Activated gamma-delta T cell treated with Interleukin-2 at 50 U/mL for 16 hours (primary cell): ENCODE measurements around the gene FOXJ3.

Experiments used
- DNase-seq: peaks from one replicate; pipeline ENCODE4 v3.0.0-alpha.2; 2020

FOXJ3 gene

DNA sequence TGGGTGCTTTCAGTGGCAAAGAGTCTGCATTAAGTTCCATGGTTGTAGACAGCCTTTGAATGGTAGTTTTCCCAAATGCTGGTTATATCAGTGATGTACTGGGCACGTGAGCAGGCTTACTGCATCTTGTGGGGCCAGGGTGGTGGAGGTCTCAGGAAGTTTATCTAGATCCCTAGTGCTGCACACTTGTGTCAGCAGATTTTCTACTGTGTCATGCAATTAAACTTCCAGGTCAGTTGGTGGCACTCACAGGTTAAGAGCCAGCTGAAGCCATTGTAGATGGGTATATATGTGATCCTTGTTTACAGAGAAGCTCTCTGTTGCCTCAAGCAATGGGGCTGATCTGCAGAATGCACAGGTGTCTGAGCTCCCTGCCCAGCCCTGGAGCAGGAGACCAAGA, 33.0 kb downstream of the FOXJ3 start:
- DNase-seq, result no peak

DNA sequence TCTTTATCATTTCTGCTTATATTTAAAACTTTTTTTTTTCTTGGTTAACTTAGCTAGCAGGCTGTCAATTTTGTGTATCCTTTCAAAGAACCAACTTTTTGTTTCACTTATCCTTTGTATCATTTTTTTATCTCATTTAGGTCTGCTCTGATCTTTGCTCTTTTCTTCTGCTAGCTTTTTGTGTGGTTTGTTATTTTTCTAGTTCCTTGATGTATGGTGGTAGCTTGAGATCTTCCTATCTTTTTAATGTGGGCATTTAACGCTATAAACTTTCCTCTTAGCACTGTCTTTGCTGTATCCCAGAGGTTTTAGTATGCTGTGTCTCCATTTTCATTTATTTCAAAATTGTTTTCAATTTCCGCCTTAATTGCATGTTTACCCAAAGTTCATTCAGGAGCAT, 36.5 kb downstream of the FOXJ3 start:
- no peak for DNase-seq

DNA sequence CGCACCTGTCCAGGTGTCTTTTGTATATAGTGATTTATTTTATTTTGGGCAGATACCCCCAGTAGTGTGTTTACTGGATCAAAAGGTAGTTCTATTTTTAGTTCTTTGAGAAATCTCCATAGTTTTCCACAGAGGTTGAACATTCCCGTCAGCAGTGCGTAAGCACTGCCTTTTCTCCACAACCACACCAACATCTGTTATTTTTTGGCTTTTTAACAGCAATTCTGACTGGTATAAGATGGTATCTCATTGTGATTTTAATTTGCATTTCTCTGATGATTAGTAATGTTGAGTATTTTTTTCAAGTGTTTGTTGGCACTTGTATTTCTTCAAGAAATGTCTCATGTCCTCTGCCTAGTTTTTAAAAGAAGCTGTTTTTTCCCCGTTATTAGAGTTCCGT, 39.2 kb downstream of the FOXJ3 start:
- DNase-seq, result no peak

DNA sequence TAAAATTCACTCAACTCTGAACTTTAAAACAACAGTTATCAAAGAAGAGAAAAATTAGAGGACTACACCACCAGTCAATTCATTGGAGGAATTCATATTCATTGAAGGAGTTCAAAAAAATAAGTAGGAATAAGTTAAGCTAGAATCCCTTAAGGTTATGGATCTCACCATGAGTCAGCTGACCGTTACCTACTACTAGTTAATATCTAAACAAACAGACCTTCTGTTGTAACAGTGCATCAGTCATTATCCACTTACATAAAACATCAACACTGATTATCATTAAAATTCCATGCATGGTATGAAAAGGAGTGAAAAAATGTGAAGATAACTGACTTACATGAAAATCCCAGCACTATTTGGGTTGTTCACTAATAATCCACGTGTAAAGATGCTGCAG, 44.9 kb downstream of the FOXJ3 start:
- DNase-seq, result no peak

DNA sequence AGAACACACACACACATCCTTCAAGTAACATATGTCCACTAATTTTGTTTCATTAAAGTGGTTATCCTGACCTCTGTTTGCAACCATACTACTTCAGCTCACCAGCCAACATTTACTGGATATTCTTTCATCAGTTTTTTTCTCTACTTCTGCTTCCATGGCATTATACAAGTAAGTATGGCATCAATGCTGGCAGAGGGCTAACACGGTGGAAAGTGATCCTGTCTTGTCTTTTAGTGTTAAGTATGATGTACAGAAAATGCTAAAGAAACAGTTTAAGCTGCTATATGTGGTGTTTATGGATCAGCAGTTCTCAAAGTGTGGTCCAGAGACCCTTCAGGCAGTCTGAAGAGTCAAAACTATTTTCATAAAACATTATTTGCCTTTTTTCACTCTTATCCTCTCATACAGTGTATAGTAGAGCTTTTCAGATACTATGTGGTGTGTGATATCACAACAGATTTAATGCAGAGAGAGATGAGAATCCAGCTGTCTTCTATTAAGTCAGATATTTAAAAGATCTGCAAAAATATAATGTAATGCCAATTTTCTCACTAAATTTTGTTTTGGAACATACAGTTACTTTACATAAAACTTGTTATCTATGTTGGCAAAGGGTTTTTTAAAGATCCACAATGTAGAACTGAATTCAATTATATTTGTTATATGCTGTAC, 46.6 kb downstream of the FOXJ3 start:
- DNase-seq, result no peak

DNA sequence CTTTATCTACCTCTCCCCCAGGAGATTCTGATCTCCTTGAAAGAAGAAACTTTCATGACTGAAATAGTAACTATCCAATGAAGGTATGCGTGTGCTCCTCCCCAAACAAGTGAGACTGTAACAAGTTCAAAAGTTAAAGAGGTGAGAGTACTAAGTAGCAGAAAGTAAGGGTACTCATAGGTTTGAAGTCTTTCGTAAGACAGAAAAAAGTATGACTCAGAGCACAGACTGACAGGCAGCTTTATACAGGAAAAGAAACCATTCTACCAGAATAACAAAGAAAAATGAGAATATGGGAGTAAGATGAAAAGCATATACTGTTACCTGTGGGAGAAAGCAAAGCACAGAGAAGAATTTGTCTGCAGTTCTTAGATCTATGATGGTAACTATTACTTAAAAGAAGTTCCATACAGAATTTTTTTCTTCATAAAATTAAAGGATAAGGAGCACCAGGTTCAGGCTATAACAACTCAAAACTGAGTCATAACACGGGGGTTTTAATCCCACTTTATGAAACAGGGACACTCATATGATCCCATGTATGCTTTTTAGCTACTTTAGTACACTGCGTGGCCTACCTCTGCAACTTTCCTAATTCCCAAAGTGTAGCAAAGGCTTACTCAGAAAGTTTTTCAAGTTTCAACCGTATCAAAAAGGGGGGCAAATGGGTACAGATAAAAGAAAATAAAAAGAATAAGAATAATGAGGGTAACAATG, 52.0 kb downstream of the FOXJ3 start:
- DNase-seq, result no peak

DNA sequence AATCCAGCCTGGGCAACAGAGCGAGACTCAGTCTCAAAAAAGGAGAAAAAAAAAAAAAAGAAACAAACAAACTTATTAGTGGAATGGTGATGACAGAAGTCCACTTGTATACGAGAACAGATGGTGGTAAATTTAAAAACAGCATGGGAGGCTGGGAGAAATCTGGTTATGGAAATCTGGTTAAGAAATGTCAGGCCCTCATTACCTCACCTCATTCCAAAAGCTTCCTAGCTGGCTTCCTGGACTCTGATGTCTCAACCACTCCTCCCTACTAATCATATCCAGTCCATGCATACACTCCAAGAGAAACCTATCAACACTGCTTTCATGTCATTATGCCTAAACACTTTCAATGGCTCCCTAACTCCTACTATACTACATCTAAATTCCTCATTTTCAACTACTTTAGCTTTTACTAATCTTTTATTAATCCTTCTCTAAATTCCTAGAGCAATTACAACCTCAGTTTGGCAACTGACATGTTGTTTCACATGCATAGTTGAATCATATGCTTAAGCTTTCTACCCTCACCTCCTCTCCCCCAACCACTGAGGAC, 52.9 kb downstream of the FOXJ3 start:
- DNase-seq, result no peak

DNA sequence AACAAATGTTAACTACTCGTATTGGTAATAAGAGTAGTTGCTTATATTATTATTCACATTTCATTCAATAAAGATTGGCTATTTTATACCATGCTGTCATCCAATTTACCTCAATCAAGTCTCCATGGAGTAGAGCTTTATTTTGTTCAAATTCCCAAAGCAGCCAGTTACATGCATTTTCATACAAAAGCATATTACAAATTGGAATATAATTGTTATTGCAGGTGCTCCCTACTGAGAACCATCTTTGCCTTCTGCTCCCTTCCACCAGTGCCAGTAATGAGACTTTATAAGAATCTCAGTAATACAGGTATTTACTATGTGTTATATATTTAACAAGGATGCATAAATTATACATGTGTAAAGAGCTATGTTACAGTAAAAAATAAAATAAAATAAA, 54.2 kb downstream of the FOXJ3 start:
- no peak for DNase-seq

DNA sequence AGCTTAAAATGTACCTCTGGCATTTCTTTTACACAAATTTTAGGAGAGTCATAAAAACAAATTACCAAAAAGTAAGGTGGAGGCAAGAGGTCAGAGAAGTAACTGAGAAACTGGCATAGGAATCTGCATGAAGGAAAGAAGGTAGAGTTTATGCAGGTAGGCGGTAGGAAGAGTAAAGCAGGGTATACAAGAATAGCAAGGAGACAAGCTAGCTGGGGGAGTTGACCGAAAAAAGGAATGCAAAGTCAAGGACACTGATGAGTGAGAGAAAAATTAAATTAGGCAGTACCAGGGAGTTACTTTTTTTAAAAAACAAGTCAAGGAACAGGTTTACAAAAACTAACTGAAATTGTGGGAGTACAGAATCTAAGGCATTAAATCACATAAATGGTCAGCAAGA, 56.0 kb downstream of the FOXJ3 start:
- no peak for DNase-seq

DNA sequence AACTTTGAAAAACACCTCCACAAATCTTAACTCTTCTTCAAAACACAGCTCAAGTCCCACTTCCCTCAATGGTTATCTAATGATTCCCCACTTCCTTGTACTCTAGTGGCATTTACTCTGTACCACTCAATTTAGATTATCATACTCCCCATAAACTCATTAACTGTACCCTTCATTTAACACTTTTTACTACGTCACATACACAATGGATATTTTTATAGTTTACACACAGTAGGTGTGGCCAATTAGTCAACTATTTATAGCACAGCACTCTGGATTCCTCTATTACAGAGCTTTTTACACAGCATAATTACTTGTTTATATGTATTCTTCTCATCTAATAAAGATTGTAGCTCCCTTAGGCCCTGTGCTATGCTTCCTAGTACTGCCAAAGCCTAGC, 62.1 kb downstream of the FOXJ3 start:
- no peak for DNase-seq

DNA sequence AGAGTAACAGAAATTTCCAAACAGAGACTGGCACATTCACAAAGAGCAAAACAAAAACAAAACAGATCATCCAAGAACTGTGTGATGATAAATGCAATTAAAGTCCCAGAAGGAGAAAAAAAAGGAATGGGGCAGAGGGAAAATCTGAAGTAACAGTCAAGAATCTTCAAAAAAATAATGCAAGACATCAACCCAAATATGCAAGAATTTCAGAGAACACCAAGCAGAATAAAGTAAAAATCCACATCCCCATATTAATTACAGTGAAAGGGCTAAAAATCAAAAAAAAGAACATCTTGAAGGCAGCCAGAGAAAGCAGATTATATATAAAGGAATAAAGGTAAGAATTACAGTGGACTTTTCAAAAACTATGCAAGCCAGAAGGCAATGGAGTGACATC, 67.1 kb downstream of the FOXJ3 start:
- no peak for DNase-seq

DNA sequence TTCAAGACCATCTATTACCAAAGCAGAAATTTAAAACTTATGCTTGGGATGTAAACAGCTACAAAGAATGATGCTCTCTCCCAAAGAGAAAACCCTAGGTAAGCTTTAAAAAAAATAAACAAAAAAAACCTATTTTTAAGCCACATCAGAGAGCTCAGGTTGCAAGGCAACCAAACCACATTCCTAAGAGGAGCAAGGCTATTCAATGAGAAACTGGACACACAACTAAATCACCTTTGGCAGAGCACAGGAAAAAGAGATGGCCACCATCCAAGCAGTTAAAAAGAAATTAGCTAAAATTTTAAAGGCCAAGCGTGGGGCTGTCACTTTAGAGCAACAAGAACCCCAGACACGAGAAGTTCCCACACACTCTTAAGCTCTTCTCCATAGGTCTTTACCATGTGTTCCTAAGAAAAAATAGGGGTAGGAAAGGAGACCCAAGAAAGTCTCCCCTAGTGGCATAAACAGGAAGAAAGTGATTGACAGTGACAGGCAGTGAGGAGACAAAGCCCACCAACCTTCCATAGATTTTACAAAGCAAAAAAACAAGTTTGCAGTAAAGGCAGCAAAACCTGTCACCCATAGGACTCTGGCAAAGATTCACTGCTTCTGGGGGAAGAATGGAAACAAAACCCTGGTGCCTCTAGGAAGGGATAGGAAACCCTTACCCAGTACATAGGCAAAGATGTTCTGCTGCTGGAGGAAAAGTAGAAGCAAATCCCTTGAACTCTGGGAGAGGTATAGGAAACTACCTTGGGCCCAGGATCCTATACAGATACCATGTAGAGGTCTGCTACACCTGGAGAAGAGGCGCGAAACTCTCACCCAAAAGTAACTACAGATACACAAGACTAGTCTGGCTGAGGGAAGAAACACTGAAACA, 68.5 kb downstream of the FOXJ3 start:
- DNase-seq, result no peak

DNA sequence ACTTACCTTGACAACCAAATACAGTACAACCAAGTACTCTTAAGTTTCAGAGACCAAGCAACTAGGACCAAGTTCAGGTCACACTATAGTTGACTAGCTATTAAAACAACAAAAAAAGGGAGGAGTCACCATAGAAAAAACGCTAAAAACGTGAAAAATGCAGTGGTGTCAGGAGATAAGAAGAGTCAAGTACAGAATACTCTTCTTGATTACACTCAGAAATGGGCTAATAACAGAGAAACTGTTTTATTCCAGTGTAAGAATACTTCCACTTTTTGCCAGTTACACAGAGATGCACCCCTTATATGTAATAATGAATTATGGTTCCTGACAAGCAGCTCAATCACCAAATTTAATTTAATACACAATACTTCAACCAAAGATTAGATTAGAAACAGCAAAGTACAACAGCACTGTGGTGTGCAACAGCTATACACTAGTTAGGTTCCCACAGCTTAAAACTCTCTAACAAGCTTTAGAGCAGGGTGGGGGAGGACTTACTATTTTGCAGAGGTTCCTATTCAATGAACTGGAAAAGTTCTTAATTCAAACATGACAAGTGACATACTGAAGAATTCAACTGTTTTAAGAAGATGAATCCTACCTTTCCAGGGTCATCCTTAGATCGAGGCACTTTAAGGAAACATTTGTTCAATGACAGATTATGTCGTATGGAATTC, 70.4 kb downstream of the FOXJ3 start:
- no peak for DNase-seq

DNA sequence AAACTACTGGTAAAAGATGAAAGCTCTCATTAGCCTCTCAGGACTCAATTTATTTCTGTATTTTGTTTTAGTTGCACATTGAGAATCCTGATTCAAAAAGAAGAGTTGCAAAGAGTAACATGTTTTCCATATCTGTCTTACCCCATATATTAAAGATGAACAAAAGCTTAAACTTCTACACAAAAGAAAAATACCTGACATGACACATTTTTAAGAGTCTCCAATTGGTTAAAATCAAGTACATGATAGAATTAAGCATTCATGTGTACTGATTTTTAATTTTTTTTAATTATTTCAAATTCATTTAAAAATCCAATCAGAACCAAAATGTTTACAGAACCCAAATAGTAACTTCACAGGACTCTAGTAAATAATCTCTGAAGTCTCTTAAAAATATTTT, 72.0 kb downstream of the FOXJ3 start:
- no peak for DNase-seq

DNA sequence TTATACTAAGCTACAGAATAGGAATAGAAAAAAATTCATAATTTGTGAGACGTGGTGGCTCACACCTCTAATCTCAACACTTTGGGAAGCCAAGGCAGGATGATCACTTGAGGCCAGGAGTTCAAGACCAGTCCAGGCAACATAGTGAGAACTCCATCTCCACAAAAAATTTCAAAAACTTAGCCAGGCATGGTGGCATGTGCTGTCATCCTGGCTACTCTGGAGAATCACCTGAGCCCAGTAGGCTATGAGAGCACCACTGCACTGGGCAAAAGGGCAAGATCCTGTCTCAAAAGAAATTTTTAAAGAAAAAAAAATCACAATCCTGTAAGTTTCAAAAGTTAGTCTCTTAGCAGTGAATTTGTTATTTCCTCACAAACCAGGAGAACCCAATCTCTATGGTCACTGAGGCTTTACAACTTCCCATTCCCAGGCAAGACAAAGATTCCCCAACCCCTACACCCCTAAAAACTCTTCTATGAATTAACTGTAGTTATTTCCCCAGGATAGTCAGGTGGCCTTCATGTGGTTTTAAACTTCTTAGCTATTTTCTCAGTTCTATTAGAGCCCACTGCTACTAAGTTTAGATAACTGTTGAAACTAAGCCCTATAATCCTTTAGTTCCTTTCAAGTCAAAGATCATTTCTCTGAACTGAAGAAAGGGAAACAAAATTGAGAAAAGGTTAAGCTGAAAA, 74.5 kb downstream of the FOXJ3 start:
- no peak for DNase-seq

DNA sequence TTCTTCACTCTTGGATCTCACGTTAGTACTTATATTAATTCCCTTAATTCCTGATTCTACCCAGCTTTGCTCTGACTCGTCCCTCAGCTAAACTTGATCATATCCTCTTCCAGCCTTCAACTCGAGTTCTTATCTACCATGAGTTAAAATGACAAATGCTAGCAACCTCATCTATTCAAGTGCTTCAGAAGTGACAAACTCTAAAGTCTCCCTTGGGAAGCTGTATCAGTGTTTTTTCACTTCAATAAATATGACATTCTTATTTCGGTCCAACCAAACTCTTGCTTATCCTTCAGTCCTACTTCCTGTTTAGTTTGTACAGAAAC, 75.3 kb downstream of the FOXJ3 start:
- DNase-seq, result no peak

DNA sequence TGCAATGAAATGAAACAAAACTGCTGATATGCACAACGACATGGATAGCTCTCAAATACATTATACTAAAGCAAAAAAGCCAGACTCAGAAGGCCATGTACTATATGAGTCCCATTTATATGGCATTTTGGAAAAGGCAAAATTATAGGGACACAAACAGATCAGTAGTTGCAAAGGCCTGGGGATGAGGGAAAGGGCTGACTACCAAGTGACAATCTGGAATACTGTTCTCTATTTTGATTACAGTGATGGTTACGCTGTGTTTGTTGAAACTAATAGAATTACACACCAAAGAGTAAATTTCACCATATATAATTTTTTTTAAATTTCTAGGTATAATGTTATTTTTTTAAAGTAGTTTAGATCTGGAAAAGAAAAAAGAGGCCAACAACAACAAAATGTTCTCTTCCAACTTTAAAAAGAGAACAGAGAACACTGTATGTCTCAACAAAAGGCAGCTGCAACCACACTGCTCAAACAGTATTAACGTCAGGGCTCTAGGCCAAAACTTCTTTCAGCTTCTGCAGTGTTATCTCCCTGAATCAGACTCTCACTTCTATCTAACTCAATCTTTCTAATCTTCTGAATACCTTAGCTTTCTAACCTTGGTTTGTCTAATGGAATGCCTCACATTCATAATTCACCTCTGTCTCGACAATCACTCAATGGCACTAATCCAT, 75.8 kb downstream of the FOXJ3 start:
- DNase-seq, result no peak

DNA sequence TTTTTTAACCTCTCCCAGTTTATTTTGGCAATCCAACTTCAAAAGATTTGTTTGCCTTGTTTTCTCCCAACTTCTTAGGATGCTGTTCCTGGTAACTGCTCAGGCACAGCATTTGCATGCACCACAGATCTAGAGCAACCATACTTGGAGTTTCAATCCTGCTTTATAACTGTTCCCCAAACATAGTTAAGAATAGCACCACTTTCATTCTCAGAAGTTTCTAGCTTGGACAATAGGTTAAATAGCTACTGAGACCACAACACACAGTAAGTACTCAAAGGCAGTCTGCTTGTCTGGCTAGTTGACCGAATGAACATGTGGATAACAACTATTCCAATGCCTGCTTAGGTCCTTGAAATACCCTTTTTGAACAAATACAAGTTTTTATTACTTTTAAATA, 76.8 kb downstream of the FOXJ3 start:
- DNase-seq, result no peak

DNA sequence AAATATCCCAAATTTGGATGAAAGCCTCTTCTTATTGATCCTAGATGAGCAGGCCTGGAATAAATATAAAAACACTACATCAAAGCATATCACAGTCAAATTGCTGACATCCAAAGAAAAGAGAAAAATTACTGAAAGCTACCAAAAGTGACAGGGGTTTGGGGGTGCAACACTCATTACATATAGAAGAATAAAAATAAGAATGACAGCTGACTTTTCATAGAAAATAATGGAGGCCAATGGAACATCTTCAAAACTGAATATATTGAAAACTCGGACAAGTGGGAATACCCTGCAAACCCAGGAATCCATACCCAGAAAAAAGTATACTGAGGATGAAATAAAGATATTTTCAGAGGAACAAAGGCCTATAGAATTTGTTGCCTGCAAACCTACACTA, 84.0 kb downstream of the FOXJ3 start:
- no peak for DNase-seq

DNA sequence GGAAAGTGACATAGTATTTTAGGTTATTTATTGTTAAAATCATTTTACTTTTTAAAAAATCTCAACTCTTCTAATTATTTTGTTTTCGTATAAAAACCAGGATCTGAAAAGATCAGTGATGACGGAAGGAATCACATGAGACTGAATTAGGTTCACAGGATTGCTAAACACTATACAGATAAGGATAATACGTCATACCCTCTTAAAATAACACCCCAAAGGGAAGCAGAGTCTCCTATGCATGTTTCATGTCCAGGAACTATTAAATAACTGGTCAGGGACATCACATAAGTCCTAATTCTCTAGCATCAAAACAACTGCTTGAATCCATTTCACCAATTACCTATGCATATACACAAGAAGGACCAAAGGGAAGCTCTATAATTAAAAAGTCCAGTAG, 84.9 kb downstream of the FOXJ3 start:
- no peak for DNase-seq

DNA sequence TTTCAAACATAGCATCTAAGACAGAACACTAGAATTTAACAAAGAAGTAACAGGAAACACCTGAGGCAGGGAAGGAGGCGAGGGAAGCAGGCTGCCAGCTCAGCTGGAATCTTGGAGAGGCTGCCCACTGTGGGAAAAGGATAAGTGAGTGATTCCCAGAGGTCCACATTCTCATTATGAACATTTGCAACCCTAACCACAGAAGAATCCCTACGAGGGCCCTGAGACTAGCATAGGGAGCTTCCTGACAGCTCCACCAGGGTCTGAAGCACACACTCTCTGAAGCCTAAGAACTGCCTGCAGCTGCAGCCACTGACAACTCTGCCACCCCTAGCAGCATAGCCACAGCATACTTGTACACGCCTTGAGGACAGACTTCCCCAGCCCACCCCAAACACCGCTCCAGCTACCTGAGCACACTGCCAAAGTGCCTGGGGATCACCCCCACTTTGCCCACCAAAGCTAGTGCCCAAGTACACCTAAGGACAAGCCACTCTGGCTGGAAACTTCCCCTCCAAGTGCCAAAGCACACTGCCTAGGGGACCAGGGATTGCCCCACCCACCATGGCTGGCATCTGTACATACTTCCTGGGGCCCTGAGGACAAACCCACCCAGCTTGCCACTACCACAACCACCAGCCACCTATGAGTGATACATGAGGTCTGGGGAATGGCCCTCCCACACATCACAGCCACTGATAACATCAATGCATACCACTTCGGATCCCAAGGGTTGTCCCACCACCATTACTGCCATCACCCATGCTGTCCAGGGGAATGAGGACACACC, 93.9 kb downstream of the FOXJ3 start:
- DNase-seq, result no peak
